Transverse colon (tissue), 4 donors: ENCODE data around the gene SIAE.

Source experiments
- EP300 ChIP-seq: sonication (generic); formaldehyde crosslinking; IDR thresholded peaks from one replicate; pipeline ENCODE4 v1.6.1; 2017; ENCODE audit warnings: antibody characterized with exemption, low read depth
- POLR2A ChIP-seq: fragments of 450-650 bp; IDR thresholded peaks from one replicate; pipeline ENCODE4 v1.6.1; 2016; ENCODE audit warnings: antibody characterized with exemption, mild to moderate bottlenecking, moderate library complexity
- POLR2AphosphoS5 ChIP-seq, 3 donors: sonication (generic); formaldehyde crosslinking; IDR thresholded peaks; one replicate each; pipeline ENCODE4 v1.6.1; 2016; ENCODE audit warnings: antibody characterized with exemption in 3 of 3
- TF ChIP-seq, protein P1 (sequence below), 5 experiments: fragments of 200-600 bp in 3 of 5; fragments of 450-650 bp in 2 of 5; sonication (generic) in 3 of 5; IDR thresholded peaks; 1 replicate in 2 of 5; 2 replicates in 3 of 5; pipeline ENCODE4 v1.5.1; 2016 to 2017; ENCODE audit warnings: antibody characterized with exemption in 5 of 5, inconsistent platforms in 3 of 5, mild to moderate bottlenecking in 2 of 5, moderate library complexity in 1 of 5

DNA sequence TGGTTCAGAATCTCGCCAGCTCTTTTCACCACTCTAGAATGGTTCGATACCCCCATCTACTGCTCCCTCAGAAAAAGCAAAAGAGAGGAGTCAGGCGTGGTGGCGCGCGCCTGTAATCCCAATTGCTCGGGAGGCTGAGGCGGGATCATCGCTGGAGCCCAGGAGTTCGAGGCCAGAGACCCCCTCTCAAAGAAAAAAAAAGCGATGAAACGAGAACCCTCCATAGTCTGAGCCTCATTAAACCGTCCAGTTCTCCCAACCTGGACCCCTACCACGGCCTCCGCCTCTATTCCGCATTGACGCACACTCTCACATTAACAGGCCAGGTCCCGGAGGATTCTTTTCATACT, 604 bp upstream of the SIAE start:
- TF ChIP-seq, protein P1, sequence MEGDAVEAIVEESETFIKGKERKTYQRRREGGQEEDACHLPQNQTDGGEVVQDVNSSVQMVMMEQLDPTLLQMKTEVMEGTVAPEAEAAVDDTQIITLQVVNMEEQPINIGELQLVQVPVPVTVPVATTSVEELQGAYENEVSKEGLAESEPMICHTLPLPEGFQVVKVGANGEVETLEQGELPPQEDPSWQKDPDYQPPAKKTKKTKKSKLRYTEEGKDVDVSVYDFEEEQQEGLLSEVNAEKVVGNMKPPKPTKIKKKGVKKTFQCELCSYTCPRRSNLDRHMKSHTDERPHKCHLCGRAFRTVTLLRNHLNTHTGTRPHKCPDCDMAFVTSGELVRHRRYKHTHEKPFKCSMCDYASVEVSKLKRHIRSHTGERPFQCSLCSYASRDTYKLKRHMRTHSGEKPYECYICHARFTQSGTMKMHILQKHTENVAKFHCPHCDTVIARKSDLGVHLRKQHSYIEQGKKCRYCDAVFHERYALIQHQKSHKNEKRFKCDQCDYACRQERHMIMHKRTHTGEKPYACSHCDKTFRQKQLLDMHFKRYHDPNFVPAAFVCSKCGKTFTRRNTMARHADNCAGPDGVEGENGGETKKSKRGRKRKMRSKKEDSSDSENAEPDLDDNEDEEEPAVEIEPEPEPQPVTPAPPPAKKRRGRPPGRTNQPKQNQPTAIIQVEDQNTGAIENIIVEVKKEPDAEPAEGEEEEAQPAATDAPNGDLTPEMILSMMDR (IDR thresholded peaks at IDR 0.05): no peak
- TF ChIP-seq POLR2A (no peak), POLR2AphosphoS5 (IDR thresholded peaks at IDR 0.05) (no peak), EP300 (no peak)
